ENCODE measurements around the gene FBXL7. TPM values are rescaled to one million over a fixed set of nuclear protein-coding genes. Genes with fewer than 3 reads are reported as not detected.

The FBXL7 gene
- total RNA-seq, 4 donors from 2014 or later, result 5.7 to 47.4 (median 6.3) TPM

DNA sequence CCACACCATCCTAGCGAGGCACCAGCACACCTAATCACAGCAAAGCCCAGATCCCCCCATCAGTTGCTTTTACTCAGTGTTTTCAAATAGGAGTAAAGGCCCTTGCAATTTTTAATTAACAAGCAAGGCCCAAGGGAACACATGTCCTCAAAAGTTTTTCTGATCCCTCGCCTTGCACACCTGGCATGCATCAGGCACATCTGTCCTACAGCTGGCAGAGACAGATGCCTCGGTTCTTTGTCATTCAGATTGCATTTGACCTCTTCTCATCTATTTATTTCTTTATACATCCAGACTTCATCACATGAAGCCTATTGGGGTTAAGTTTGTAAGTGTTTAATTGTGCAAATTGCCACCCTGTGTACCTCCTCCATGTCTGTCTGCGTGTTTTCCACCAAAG, 438.2 kb downstream of the FBXL7 start:
- Histone ChIP-seq H3K27ac (no peak overlapping the region), H3K27me3 (no peaks in the 10 kb centered on the region), H3K36me3 (no peaks in the 10 kb centered on the region), H3K9me3 (no peaks in the 10 kb centered on the region), H3K4me1 (no peaks in the 10 kb centered on the region), H3K4me3 (no peak overlapping the region)
- TF ChIP-seq EP300 (IDR thresholded peaks at IDR 0.05; ENCODE audit: low read depth) (no peak), POLR2AphosphoS5 (IDR thresholded peaks at IDR 0.05) (no peak), POLR2A (IDR thresholded peaks at IDR 0.05) (no peak)
- TF ChIP-seq, protein P1, sequence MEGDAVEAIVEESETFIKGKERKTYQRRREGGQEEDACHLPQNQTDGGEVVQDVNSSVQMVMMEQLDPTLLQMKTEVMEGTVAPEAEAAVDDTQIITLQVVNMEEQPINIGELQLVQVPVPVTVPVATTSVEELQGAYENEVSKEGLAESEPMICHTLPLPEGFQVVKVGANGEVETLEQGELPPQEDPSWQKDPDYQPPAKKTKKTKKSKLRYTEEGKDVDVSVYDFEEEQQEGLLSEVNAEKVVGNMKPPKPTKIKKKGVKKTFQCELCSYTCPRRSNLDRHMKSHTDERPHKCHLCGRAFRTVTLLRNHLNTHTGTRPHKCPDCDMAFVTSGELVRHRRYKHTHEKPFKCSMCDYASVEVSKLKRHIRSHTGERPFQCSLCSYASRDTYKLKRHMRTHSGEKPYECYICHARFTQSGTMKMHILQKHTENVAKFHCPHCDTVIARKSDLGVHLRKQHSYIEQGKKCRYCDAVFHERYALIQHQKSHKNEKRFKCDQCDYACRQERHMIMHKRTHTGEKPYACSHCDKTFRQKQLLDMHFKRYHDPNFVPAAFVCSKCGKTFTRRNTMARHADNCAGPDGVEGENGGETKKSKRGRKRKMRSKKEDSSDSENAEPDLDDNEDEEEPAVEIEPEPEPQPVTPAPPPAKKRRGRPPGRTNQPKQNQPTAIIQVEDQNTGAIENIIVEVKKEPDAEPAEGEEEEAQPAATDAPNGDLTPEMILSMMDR (IDR thresholded peaks at IDR 0.05), result no peak
- in situ Hi-C loops (cut with MboI; ENCODE audit: low pct_ligation_motif_present in 1 of 4, low pct_unique_long_range_greater_than_20kb in 1 of 4, low sequenced_read_pairs in 3 of 4), result no loop called here
- no peak for DNase-seq
- WGBS, 2 donors (ENCODE audit: low coverage in 1 of 2), result 70 to 72% methylated on average over 2 to 4 of the region's 4 CpGs
- intact Hi-C loops (cut with DNase I; ENCODE audit: low total_unique reads), result no loop called here

DNA sequence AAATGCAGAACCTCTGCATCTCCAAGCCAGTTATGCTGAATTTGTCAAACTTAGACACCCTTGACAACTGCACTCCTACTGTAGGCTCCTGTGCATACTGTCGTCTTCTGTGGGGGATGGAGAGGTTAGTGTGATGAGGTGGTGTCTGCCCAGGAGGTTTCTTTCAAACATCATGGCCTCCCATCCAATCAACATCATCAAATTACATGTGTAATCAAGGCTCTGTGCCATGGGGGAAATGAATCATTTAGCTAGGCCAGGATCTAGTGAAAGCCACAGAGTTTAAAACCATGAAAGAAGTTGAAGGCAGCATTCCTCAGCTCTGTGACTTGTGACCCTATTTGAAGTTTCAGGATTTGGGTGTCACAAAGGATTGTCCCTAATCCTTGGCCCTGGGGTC, 439.0 kb downstream of the FBXL7 start:
- in situ Hi-C loops (cut with MboI; ENCODE audit: low pct_ligation_motif_present in 1 of 4, low pct_unique_long_range_greater_than_20kb in 1 of 4, low sequenced_read_pairs in 3 of 4), result no loop called here
- Histone ChIP-seq H3K27ac (no peak overlapping the region), H3K36me3 (no peaks in the 10 kb centered on the region), H3K4me1 (no peaks in the 10 kb centered on the region), H3K9me3 (no peaks in the 10 kb centered on the region), H3K27me3 (no peaks in the 10 kb centered on the region), H3K4me3 (no peak overlapping the region)
- DNase-seq, result no peak
- intact Hi-C loops (cut with DNase I; ENCODE audit: low total_unique reads), result no loop called here
- WGBS, 2 donors (ENCODE audit: low coverage in 1 of 2), result 44 to 67% methylated on average over 1 of the region's 1 CpG
- TF ChIP-seq, protein P1 (IDR thresholded peaks at IDR 0.05), result no peak
- TF ChIP-seq POLR2AphosphoS5 (IDR thresholded peaks at IDR 0.05) (no peak), EP300 (IDR thresholded peaks at IDR 0.05; ENCODE audit: low read depth) (no peak), POLR2A (IDR thresholded peaks at IDR 0.05) (no peak)

DNA sequence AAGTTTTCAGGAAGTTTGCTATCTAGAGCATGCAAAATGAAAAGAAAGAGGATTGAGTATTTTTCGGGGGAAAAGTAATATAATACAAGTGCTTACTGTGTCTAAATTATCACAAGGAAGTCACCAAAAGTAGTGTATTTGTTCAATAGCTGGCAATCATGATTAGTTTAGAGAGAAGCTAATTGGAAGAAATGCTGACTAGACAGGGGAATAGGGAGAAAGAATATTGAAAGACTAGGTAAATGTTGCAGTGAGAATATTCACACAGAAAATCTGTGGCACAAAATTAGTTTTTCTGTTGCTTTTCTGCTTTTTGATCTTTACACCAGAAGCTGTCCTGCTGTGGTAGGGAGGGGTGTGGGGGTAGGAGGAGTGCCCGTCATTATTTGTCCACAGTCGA, 440.9 kb downstream of the FBXL7 start:
- 83% methylated on average over 1 to 3 of the region's 3 CpGs for WGBS, 2 donors (ENCODE audit: low coverage in 1 of 2)
- in situ Hi-C loops (cut with MboI; ENCODE audit: low pct_ligation_motif_present in 1 of 4, low pct_unique_long_range_greater_than_20kb in 1 of 4, low sequenced_read_pairs in 3 of 4), result no loop called here
- no peak for DNase-seq

DNA sequence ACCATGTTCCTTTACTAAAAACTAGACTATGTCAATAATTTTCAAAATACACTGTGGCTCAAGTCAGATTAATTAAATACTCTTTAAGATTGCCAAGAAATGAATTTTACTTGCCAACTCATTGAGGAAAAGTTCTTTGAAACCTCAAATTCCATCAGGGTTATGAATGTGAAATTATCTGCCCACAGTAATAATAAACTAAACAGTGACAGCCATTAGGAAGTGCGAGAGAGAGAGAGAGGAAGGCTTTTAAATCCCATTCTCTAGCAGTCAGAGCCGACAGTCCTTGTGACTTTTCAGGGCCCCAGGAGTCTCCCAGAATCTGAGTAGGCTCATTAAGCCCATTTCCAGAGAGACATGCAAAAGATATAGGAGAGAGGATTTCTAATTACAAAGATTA, 443.5 kb downstream of the FBXL7 start:
- Histone ChIP-seq H3K27me3 (no peaks in the 10 kb centered on the region), H3K4me1 (no peaks in the 10 kb centered on the region), H3K27ac (no peak overlapping the region), H3K36me3 (no peaks in the 10 kb centered on the region), H3K4me3 (no peak overlapping the region), H3K9me3 (no peaks in the 10 kb centered on the region)
- TF ChIP-seq POLR2AphosphoS5 (IDR thresholded peaks at IDR 0.05), result no peak
- TF ChIP-seq, protein P1 (IDR thresholded peaks at IDR 0.05), result no peak
- no peak for TF ChIP-seq EP300 (IDR thresholded peaks at IDR 0.05; ENCODE audit: low read depth)
- TF ChIP-seq POLR2A (IDR thresholded peaks at IDR 0.05), result no peak
- 50 to 79% methylated on average over 2 of the region's 2 CpGs for WGBS, 2 donors (ENCODE audit: low coverage in 1 of 2)
- intact Hi-C loops (cut with DNase I; ENCODE audit: low total_unique reads) (no loop called here), in situ Hi-C loops (cut with MboI; ENCODE audit: low pct_ligation_motif_present in 1 of 4, low pct_unique_long_range_greater_than_20kb in 1 of 4, low sequenced_read_pairs in 3 of 4) (no loop called here)
- no peak for DNase-seq

More for the DNA sequence above, 440.9 kb downstream of the FBXL7 start:
- intact Hi-C loops (cut with DNase I; ENCODE audit: low total_unique reads), result no loop called here
- Histone ChIP-seq H3K4me3 (no peak overlapping the region), H3K27ac (no peak overlapping the region), H3K4me1 (no peaks in the 10 kb centered on the region), H3K27me3 (no peaks in the 10 kb centered on the region), H3K36me3 (no peaks in the 10 kb centered on the region), H3K9me3 (no peaks in the 10 kb centered on the region)
- TF ChIP-seq, protein P1 (IDR thresholded peaks at IDR 0.05), result no peak
- TF ChIP-seq POLR2AphosphoS5 (IDR thresholded peaks at IDR 0.05), result no peak
- TF ChIP-seq EP300 (IDR thresholded peaks at IDR 0.05; ENCODE audit: low read depth), result no peak
- no peak for TF ChIP-seq POLR2A (IDR thresholded peaks at IDR 0.05)

Measured in transverse colon (tissue), 4 donors.